Activated effector memory CD4-positive, alpha-beta T cell treated with Interleukin-2 at 50 U/mL for 16 hours (primary cell): ENCODE measurements around the gene P2RX5.
A peak's percentile ranks its signal among the peaks of the same experiment; 100 is the strongest.

Source experiments
- DNase-seq: peaks from one replicate; pipeline ENCODE4 v3.0.0-alpha.2; 2020

The P2RX5 gene

DNA sequence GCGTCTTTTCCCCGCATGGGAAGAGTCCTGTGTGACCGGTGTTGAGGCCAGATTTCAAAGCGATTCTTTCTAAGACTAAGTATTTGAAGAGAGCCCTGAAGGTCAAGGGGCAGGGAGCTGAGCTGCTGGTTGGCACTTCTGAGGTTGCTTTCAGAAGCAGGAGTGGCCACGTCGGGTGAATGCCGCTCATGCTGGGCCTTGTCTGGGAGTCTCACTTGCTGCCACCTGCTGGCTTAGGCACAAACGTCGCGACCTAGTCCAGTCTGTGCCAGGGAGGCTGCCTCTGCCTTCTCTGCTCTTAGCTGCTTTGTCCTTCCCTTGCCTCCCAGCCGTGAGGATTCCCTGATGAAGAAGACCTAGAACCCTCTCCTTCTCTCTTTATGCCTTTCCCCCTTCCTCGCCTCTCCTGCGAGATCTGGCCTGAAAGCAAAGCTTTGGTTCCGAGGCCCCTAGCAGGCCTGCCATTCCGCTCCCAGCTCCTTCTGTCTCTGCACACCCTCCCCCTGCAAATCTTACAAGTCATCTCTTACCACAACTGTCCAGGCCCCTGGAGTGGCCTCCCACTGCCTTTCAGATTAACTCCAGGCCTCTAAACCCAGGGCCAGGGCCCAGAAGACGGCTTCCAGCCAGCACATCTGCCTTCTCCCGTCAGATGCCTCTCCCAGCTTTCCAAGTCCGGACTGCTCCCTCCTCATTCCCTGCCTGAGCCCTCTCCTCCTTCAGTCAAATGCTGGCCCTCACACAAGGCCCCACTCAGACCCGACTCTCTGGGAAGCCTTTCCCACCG is 48.0 kb downstream of the P2RX5 start:
- no peak for DNase-seq

DNA sequence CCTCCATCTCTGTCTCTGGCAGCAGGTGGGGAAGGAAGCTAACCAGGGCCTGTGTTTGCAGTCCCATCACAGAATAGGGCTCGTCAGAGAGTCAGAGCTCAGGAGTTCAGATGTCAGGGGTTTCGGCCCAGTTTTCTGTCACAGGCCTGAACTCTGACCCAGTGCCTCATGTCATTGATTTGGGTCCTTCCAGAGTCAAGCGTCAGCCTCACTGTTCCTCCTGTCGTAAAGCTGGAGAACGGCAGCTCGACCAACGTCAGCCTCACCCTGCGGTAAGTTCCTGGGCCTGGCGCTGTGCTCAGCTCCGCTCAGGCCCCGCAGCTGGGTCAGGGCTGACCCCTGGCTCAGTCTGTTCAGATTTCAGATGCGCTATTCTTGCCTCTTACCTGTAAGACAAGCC is 48.7 kb downstream of the P2RX5 start:
- no peak for DNase-seq

DNA sequence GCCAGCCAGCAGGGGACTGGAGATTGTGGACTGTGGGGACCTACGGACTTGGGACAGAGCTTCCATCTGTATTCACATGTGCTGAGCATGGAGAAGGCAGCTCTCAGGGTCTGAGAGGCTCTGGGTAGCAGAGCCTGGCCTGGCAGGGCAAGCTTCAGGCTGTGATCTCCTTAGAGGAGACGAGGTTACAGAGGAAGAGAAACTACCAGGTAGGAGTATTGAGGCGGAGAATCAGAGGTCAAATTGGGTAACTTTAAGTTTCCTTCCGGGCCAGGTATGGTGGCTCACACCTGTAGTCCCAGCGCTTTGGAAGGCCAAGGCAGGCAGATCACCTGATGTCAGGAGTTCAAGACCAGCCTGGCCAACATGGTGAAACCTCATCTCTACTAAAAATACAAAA is 50.6 kb downstream of the P2RX5 start:
- DNase-seq, result no peak

DNA sequence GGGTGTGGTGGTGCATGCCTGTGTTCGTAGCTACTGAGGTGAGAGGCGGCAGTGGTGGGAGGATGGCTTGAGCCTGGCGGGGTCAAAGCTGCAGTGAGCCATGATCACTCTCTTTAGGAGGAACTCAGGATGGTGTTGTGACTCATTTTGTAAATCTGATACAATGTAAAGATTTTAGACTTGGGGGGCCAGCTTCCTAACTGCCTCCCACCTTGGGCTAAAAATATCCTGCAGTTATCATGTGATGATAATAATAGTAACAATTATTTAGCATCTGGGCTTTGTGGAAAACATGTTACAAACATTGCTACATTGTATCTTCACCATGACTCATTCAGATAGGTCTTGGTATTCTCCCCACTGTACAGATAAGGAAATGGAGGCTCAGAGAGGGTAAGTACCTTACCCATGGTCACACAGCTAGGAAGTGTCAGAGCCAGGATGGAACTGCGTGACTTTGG is 52.0 kb downstream of the P2RX5 start:
- DNase-seq, result no peak

DNA sequence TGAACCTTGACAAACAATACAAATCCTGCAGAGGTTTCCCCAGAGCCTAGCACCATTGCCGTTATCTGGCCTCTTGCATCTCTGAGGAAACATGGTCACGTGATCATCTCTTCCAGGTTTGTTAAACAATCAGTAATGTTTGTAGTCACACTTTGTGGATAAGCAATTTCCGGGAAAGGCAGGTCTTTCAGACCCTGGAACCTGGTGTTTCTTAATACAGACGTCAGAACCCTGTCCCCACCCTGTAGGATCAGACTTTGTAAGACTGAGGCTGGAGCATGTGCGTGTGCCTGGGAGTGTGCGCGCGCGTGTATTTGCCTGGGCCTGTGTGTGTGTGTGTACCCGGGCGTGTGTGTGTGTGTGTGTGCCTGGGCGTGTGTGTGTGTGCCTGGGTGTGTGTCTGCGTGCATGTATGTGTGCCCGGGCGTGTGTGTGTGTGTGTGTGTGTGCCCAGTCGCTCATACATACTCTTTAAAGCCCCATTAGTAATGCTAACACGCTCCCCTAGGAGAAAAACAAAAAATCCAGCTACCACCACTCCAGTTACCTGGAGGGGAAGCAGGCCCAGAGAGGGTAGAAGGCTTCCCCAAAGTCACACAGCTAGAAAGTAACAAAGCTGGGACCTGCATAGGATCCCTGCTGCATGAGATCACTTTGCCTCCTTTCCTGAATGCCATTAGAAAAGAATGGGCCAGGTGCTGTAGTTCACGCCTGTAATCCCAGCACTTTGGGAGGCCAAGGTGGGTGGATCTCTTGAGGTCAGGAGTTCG is 54.1 kb downstream of the P2RX5 start:
- no peak for DNase-seq

DNA sequence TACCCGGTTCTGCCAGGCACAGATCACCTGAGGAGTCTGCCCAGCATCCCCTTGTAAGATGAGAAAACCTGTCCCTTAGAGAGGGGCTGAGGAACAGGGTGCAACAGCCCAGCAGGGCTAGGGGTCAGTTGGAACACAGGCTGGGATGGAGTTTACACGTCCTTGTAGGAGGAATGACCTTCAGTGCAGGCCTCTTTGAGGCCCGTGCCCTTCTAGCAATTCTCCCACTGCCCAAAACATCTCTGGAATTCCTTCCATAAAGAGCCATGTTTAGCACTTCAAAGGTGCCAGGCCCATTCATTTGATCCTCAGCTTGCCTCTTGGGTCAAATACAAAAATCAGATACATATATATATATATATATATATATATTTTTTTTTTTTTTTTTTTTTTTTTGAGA is 54.9 kb downstream of the P2RX5 start:
- DNase-seq, result no peak

DNA sequence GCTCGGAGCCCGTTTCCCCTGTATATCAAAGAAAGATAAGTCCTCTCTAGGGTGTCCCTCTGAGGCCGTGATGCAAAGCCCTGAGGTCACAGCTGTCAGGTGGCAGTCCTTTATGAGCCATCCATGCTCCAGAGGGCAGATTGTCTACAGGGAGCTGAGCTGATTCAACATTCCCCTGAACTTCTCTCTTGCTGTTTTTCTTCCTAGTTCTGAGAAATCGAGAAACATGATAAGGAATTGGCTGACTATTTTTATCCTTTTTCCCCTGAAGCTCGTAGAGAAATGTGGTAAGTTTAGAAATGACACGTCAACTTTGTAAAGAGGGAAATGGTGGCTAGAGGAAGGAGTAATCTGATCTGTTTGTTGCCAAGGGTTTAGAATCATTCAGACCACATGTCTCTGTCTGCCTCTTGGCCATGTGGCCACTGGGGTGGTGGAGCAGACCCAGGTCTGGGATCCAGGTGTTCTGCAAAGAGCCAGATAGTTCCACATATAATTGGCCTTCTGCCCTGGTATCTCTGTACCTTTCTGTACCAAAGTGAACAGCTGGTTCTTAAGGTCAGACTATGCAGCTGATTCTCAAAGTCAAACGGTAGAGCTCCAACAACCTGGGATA is 55.9 kb downstream of the P2RX5 start:
- DNase-seq, result no peak

DNA sequence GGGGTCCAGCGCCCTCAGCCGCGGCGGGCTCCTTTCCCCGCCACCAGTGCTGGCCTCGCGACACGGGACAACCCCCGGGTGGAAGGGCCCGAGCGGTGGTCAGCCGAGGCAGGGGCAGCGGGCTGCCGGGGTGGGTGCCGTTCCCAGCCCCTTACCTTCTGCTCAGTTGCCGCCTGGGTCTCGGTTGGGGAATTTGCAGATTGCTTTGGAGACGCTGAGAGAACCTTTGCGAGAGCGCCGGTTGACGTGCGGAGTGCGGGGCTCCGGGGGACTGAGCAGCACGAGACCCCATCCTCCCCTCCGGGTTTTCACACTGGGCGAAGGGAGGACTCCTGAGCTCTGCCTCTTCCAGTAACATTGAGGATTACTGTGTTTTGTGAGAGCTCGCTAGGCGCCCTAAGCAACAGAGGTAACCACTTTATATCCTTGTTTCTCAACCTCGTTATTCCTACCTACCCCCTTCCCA is 59.0 kb downstream of the P2RX5 start:
- DNase-seq, result no peak

DNA sequence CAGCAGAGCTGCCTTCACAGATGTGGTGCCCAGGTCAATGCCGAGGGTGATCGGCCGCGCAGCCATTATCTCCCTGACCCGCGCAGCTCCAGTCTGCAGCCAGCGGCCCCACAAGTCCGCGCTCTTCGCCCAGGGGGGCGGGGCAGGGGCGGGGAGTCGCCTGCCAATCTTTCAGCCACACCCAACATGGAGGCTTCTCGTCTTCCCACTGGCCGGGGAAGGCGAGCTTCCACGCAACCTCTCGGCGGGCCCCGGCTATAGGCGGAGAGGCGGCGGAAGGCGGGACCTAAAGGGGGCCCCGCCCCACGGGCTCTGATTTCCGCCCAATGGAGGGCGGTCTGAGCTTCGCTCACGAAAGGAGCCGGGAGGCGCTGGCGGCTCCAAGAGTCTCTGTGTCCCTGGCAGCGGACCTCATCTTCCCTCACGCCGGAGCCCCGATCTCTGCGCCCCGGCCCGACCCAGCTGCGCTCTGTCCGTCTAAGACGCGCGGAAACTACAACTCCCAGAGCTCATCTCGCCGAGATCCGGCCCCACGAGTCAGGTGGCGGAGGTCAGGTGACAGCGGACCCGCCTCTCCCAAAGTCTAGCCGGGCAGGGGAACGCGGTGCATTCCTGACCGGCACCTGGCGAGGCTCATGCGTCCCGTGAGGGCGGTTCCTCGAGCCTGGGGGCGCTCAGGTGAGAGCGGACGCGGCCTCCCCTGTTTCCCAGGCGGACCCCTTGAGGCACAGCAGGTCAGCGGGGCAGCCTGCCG is 59.6 kb downstream of the P2RX5 start, which contains the start of the genes CTNS and SHPK:
Gene CTNS, plus strand, starts transcription at position 607 of the 754 bp plus-strand sequence. CDS start 3,447 bp downstream, outside the sequence.
Gene SHPK, minus strand, starts transcription at position 97 of the 754 bp plus-strand sequence. Its CDS starts 31 bp downstream, at position 66.
- DNase-seq, result peak; percentile 93

DNA sequence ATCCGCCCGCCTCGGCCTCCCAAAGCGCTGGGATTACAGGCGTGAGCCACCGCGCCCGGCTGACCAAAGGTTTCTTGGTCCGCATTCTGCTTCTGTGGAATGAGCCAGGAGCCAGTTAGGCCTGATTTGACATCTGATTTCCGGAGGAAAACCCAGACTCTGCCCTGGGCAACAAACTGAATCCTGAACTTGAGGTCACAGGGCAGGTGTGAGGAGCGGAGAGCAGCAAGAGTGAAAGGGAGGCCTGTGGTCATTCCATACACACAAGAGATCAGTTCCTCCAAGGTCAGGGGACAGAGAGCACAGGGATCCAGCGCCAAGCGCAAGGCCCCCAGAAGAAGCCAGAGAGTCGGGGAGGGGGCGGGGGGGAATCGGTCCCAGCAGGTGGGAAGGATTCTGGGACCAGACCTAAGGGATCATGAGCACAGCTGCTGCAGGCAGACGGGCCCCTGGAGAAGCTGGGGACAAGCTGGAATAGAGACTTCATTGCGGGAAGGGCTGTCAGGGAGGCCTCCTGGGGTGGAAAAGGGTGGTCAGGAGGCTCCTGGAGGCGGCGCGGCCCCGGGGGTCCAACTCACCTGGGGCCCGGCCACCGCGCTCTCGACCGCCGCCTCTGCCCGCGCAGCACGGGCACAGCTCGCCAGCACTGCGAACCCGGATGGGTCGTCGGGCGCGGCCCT is 60.3 kb downstream of the P2RX5 start:
- no peak for DNase-seq

DNA sequence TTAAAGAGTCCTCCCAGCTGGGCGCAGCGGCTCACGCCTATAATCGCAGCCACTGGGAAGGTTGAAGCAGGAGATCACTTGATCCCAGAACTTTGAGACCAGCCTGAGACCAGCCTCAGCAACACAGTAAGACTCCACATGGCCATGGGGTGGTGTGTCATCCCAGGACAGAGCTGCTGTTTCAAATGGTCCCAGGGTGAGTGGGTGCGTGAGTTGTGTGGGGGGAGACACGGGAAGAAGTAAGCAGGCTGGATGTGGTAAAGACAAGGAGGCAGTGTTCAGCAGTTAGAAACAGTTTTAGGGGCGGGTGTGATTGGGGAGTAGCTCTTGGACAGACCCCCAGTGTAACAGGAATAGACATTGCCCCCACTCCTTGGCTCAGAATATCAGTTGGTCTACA is 63.7 kb downstream of the P2RX5 start:
- DNase-seq, result no peak

DNA sequence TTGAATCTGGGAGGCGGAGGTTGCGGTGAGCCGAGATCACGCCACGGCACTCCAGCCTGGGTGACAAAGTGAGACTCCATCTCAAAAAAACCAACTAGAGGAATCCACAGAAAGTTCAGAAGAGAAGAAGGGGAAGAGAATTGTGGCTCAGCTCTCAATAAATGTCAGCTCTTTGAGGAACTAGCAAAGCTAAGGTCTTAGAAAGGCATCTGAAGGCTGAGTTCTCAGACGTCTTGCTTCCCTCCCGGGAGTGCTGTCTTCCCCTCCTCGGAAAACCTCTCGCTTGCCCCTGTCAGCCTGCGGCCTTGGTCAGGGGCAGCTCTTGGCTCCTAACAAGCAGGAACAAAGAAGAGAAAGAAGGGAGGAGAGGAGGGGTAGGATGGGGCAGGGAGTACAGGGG is 65.2 kb downstream of the P2RX5 start:
- no peak for DNase-seq

DNA sequence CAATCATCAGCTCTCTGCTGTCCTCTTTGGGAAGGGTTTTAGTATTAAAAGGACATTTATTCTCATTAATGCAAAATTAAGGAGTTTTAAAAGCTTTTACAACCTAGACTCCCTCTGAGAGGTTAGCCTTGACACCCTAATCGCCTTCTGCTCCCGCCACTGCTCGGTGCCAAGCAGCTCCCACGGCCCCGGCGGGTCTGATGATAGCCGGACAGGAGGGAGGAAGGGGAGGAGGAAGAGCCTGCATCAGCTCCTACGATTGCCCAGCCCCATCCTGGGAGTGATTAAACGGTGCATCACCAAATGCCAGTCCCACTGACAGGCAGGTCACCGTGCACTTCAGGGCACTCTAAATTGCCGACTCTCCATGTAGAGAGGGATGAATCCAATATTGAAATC is 68.2 kb downstream of the P2RX5 start:
- DNase-seq, result no peak

DNA sequence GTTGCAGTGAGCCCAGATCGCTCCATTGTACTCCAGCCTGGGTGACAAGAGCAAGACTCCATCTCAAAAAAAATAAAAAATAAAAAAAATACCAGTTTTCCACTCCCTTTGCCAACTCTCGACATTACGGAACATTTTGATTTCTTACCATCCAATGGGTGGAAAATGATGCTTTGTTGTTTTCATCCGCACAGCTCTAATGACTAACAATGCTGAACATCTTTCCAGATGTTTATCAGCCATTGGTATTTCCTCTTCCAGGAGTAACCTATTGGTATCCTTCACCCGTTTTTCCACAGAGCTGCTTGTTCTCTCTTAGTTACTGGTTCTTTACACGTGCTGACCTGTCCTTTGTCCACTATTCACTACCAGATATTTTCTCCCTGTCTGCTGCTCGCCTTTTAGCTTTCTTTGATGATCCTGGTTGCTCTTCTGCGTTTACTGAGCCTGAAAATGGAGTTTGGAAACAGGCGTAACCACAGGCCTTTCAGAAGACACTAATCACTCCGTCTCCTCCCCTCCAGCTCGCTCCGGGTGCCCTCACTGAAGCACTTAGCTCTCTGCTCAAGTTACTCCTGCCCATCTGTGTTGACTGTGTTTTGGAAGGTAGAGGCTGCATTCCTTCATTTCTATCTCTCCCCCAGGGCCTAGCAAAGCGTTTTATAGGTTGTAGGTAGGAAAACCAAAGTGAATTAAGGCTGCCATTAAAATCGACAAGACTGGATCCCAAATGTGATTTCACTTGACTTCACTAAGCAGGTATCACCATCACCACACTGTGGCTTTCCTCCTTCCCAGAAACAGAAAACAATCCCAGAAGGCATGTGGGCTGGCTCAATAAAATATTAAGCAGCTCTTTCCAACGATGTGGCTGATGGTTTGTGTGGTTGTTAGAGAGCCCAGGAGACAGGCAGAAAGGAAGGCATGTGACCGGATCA is 68.9 kb downstream of the P2RX5 start:
- no peak for DNase-seq
